Pancreas (tissue), 10 donors: ENCODE data around the gene TEDC1. TPM values are rescaled to one million over a fixed set of nuclear protein-coding genes. Genes with fewer than 3 reads are reported as not detected.

Experiments used
- ATAC-seq, 4 donors: fragments of 200-7000 bp; cut with Tn5 transposase; one replicate each; pipeline versions ENCODE4 v1.8.0 to v1.9.1; 2020; ENCODE audit warnings: mild to moderate bottlenecking in 4 of 4, moderate library complexity in 4 of 4
- DNase-seq, 6 donors: peaks; one replicate each; pipeline ENCODE4 v3.0.0-alpha.2; 2020
- FAIRE-seq: peaks from 2 replicates; lab custom pipeline; 2012; peaks lifted over from hg19 to GRCh38; lab: Jason Lieb, UNC
- H3K27ac ChIP-seq, 4 donors: fragments of 200-600 bp; sonication (generic); 1 replicate in 3 of 4; 2 replicates in 1 of 4; pipeline versions ENCODE4 v1.5.0 to v1.8.0; 2020
- H3K27me3 ChIP-seq, 4 donors: fragments of 200-600 bp; one replicate each; pipeline ENCODE4 v1.8.0; 2021
- H3K36me3 ChIP-seq, 3 donors: fragments of 200-600 bp; sonication (generic) in 1 of 3; one replicate each; pipeline versions ENCODE4 v1.5.0 to v1.8.0; 2020 to 2021
- H3K4me1 ChIP-seq, 3 donors: fragments of 200-600 bp; one replicate each; pipeline ENCODE4 v1.8.0; 2021
- H3K4me3 ChIP-seq, 4 donors: fragments of 200-600 bp; sonication (generic) in 2 of 4; one replicate each; pipeline versions ENCODE4 v1.5.0 to v1.8.0; 2020 to 2021
- H3K9me3 ChIP-seq, 4 donors: fragments of 200-600 bp; one replicate each; pipeline ENCODE4 v1.8.0; 2021
- WGBS, 2 donors: extraction: QIAGEN DNeasy Blood & Tissue Kit; methylation state at CpG; one replicate each; pipeline ENCODE4 v1.1.7; 2013; 5-methylcytosine and 5-hydroxymethylcytosine counted together
- intact Hi-C, 3 donors: fragments of 100-400 bp; cut with DNase I; formaldehyde crosslinking; loops; one replicate each; pipeline versions ENCODE4 v1.11.1 to v1.14.2; 2022
- polyA plus RNA-seq, 2 donors: library from polyadenylated mRNA; stranded (reverse); fragments of 200-250 nt; gene quantifications; one replicate each; pipeline ENCODE4 v1.2.3, GENCODE V29; 2013
- total RNA-seq, 6 donors: library from RNA; stranded (reverse); fragmentation: NEBNext Ultra II Directional in 4 of 6; extraction: Animal tissue kit (Norgen Biotek cat#: 25700) in 4 of 6; gene quantifications; one replicate each; pipeline versions ENCODE4 v1.2.1 to v1.2.4, GENCODE V29; 2021 to 2023
- TF ChIP-seq, protein P1 (sequence below), 4 donors: fragments of 200-600 bp; sonication (generic) in 3 of 4; IDR thresholded peaks; one replicate each; pipeline versions ENCODE4 v1.5.0 to v1.8.0; 2021; ENCODE audit warnings: antibody characterized with exemption in 4 of 4
- donor health status: healthy with polysubstance abuse.
- donor health status: DM: no; HTN: no; CAD: no; lungs with moderate emphysema.
- donor health status: DM: no; HTN: no; CAD: no.
- donor health status: control.
- donor health status: control.
- donor health status: Bipolar disorder and iron deficiency.
- donor health status: DM: yes; HTN: yes; CAD: no.
- donor health status: DM: no; HTN: no; CAD: no.
- donor health status: DM: no; HTN: no; CAD: no.
- donor health status: DM: yes; HTN: yes; CAD: no.

Gene TEDC1
- total and polyA plus RNA-seq, 8 donors, result 2.0 to 21.5 (median 4.0) TPM

DNA sequence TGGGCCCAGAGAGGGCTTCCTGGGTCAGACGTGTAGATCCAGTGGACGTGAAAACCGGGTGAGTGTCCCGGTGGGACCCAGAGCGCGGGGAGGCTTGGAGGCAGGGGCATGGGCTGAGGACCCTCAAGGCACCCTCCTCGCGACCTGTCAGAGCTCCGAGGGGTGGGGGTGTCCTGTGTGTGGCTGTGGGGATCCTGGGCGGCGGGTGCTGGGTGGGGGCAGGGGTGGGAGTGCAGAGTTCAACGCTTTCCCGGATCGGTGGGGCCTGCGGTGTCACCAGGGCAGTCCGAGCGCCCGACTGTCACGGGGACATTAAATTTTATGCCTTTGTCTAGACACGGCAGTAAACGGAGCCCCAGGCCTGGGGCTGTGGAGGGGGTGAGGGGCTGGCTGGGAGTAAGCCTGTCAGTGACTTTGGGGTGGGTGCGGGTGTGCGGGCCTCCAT, 36.4 kb downstream of the TEDC1 start:
- no peaks in the 10 kb centered on the region for H3K27me3 ChIP-seq
- DNase-seq (peak in 3 of 6 donors; percentile 54 to 86 (median 56)), FAIRE-seq (no peak), ATAC-seq (no peak)
- peaks cover 0 to 16% (median 0%) of the 10 kb centered on the region in 3 donors for H3K4me1 ChIP-seq
- no peaks in the 10 kb centered on the region for H3K36me3 ChIP-seq
- H3K4me3 ChIP-seq, result peak overlapping the region; percentile 44 to 71 (median 60)
- 39 to 43% methylated on average over 23 of the region's 23 CpGs for WGBS, 2 donors
- H3K9me3 ChIP-seq, result no peaks in the 10 kb centered on the region
- no peak overlapping the region for H3K27ac ChIP-seq
- TF ChIP-seq, protein P1, sequence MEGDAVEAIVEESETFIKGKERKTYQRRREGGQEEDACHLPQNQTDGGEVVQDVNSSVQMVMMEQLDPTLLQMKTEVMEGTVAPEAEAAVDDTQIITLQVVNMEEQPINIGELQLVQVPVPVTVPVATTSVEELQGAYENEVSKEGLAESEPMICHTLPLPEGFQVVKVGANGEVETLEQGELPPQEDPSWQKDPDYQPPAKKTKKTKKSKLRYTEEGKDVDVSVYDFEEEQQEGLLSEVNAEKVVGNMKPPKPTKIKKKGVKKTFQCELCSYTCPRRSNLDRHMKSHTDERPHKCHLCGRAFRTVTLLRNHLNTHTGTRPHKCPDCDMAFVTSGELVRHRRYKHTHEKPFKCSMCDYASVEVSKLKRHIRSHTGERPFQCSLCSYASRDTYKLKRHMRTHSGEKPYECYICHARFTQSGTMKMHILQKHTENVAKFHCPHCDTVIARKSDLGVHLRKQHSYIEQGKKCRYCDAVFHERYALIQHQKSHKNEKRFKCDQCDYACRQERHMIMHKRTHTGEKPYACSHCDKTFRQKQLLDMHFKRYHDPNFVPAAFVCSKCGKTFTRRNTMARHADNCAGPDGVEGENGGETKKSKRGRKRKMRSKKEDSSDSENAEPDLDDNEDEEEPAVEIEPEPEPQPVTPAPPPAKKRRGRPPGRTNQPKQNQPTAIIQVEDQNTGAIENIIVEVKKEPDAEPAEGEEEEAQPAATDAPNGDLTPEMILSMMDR (IDR thresholded peaks at IDR 0.05), result no peak
- intact Hi-C loops, result no loop called here

DNA sequence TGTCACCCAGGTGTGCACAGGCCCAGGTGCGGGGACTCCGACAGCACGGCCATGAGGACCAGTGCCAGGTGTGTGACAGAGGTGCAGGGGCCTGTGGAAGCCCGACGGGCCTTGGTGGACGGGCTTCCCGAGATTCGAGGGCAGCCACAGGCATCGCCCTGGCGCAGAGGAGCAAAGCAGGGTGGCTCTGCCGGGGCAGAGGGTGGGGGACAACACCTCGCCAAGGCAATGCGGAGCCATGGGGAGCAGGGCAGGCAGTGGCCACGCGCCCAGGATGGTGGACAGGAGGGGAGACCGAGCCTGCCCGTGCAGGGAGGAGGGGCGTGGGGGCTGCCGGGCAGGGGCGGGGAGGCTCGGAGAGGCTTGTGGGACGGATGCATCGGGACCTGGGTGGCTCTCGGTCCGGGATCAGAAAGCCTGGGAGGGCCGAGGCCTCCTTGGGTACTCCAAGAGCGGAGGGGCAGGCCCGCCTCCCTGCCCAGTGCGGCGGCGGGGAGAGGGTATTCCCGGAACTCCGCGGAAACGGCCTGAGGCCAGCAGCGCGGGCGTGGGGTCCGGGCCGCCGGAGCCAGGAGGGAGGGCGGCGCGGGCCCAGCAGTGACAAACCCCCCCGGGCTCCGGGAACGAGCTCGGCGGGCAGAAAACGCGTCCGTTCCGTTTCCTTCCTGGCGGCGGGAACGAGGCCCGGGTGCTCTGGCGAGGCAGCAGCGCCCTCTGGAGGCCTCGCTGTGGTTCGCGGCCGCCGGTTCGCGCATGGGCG, 37.0 kb downstream of the TEDC1 start:
- DNase-seq, result peak; percentile 70 to 94 (median 84)
- no peaks in the 10 kb centered on the region for H3K36me3 ChIP-seq
- no peaks in the 10 kb centered on the region for H3K9me3 ChIP-seq
- peak overlapping the region; percentile 21 to 71 (median 41) for H3K4me3 ChIP-seq
- peak; percentile 82 to 91 (median 88) for ATAC-seq
- TF ChIP-seq, protein P1 (IDR thresholded peaks at IDR 0.05), result peak; percentile 79 to 91 (median 86)
- no peak for FAIRE-seq
- intact Hi-C loops, result no loop called here
- H3K27ac ChIP-seq, result peak overlapping the region; percentile 6 to 37 (median 28)
- peaks cover 0 to 16% (median 0%) of the 10 kb centered on the region in 3 donors for H3K4me1 ChIP-seq
- WGBS, 2 donors, result 10 to 14% methylated on average over 41 to 67 of the region's 67 CpGs
- H3K27me3 ChIP-seq, result no peaks in the 10 kb centered on the region

DNA sequence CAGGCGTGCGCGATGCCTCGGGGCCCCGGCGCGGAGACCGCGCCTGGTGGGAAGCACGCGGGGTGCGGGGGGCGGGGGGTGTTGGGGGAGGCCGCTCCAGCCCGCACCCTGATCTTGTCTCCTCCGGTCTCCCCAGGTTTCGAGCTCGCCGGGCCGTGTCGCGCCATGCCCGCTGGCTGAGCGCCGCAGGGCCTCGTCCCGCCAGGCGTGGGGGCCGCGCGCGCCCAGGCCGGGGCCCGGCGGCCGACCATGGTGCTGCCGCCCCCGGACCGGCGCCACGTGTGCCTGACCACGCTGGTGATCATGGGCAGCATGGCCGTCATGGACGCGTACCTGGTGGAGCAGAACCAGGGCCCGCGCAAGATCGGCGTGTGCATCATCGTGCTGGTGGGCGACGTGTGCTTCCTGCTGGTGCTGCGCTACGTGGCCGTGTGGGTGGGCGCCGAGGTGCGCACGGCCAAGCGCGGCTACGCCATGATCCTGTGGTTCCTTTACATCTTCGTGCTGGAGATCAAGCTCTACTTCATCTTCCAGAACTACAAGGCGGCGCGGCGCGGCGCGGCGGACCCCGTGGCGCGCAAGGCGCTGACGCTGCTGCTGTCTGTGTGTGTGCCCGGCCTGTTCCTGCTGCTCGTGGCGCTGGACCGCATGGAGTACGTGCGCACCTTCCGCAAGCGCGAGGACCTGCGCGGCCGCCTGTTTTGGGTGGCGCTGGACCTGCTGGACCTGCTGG, 37.7 kb downstream of the TEDC1 start:
- intact Hi-C loops, result no loop called here
- H3K4me1 ChIP-seq, result peaks cover 0 to 16% (median 0%) of the 10 kb centered on the region in 3 donors
- no peak overlapping the region for H3K27ac ChIP-seq
- TF ChIP-seq, protein P1 (IDR thresholded peaks at IDR 0.05), result no peak
- 29 to 35% methylated on average over 74 to 89 of the region's 89 CpGs for WGBS, 2 donors
- no peaks in the 10 kb centered on the region for H3K36me3 ChIP-seq
- FAIRE-seq (no peak), ATAC-seq (no peak), DNase-seq (peak in 2 of 6 donors; percentile 43 to 77)
- H3K9me3 ChIP-seq, result no peaks in the 10 kb centered on the region
- H3K4me3 ChIP-seq, result peak overlapping the region; percentile 21 to 71 (median 41)
- no peaks in the 10 kb centered on the region for H3K27me3 ChIP-seq

DNA sequence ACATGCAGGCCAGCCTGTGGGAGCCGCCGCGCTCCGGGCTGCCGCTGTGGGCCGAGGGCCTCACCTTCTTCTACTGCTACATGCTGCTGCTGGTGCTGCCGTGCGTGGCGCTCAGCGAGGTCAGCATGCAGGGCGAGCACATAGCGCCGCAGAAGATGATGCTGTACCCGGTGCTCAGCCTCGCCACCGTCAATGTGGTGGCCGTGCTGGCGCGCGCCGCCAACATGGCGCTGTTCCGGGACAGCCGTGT, 38.2 kb downstream of the TEDC1 start:
- WGBS, 2 donors, result 56 to 64% methylated on average over 24 of the region's 24 CpGs
- Histone ChIP-seq H3K27ac (no peak overlapping the region), H3K36me3 (no peaks in the 10 kb centered on the region), H3K4me3 (peak overlapping the region in 1 of 4 donors; percentile 71), H3K27me3 (no peaks in the 10 kb centered on the region), H3K9me3 (no peaks in the 10 kb centered on the region), H3K4me1 (peaks cover 0 to 16% (median 0%) of the 10 kb centered on the region in 3 donors)
- FAIRE-seq (no peak), ATAC-seq (no peak), DNase-seq (peak in 1 of 6 donors; percentile 60)
- TF ChIP-seq, protein P1 (IDR thresholded peaks at IDR 0.05), result no peak
- intact Hi-C loops, result no loop called here
